ENCODE measurements around the gene UMODL1.
"Not testable (repeated sequence)": the region's sequence is repeated elsewhere in the genome, so short reads cannot be mapped to it uniquely, and the experiment has no call there.

UMODL1 gene

GRCh38 chr21:42060166-42060565, 11.0 kb upstream of the UMODL1 start:
- DNase-seq: no peak

- no peak for DNase-seq
Observed at GRCh38 chr21:42061195-42061985, 9.7 kb upstream of the UMODL1 start.

- no peak for DNase-seq
Observed at GRCh38 chr21:42061986-42062235, 9.2 kb upstream of the UMODL1 start.

- DNase-seq: peak; percentile 79
Observed at GRCh38 chr21:42062236-42063022, 8.7 kb upstream of the UMODL1 start.

GRCh38 chr21:42063191-42063570, 7.9 kb upstream of the UMODL1 start:
- DNase-seq: no peak

- DNase-seq: peak; percentile 29
Observed at GRCh38 chr21:42063571-42064521, 7.3 kb upstream of the UMODL1 start.

- DNase-seq: no peak
Observed at GRCh38 chr21:42066521-42066920, 4.6 kb upstream of the UMODL1 start.

- no peak for DNase-seq
Observed at GRCh38 chr21:42067531-42068255, 3.4 kb upstream of the UMODL1 start.

- no peak for DNase-seq
Observed at GRCh38 chr21:42068256-42068545, 2.9 kb upstream of the UMODL1 start.

GRCh38 chr21:42068592-42068991, 2.5 kb upstream of the UMODL1 start:
- no peak for DNase-seq

GRCh38 chr21:42069327-42069726, 1.8 kb upstream of the UMODL1 start:
- DNase-seq: no peak

GRCh38 chr21:42069843-42070242, 1.3 kb upstream of the UMODL1 start:
- DNase-seq: no peak

- DNase-seq: no peak
Observed at GRCh38 chr21:42073145-42074099, 2.3 kb downstream of the UMODL1 start.

GRCh38 chr21:42075686-42076471, 4.8 kb downstream of the UMODL1 start:
- no peak for DNase-seq

- not testable (repeated sequence) for DNase-seq
Observed at GRCh38 chr21:42077685-42078238, 6.6 kb downstream of the UMODL1 start.

- DNase-seq: not testable (repeated sequence)
Observed at GRCh38 chr21:42078247-42079007, 7.3 kb downstream of the UMODL1 start.

GRCh38 chr21:42079008-42079938, 8.2 kb downstream of the UMODL1 start:
- no peak for DNase-seq

- no peak for DNase-seq
Observed at GRCh38 chr21:42079939-42080787, 9.0 kb downstream of the UMODL1 start.

All from activated CD4-positive, alpha-beta T cell treated with anti-CD3 and anti-CD28 coated beads for 1 hour (primary cell).